NCI-H2107 (cell line): ENCODE measurements around the gene IGFBP4.

Source experiments
- DNase-seq: peaks from one replicate; lab custom pipeline; 2025; lab: John Stamatoyannopoulos, UW

IGFBP4 gene

DNA sequence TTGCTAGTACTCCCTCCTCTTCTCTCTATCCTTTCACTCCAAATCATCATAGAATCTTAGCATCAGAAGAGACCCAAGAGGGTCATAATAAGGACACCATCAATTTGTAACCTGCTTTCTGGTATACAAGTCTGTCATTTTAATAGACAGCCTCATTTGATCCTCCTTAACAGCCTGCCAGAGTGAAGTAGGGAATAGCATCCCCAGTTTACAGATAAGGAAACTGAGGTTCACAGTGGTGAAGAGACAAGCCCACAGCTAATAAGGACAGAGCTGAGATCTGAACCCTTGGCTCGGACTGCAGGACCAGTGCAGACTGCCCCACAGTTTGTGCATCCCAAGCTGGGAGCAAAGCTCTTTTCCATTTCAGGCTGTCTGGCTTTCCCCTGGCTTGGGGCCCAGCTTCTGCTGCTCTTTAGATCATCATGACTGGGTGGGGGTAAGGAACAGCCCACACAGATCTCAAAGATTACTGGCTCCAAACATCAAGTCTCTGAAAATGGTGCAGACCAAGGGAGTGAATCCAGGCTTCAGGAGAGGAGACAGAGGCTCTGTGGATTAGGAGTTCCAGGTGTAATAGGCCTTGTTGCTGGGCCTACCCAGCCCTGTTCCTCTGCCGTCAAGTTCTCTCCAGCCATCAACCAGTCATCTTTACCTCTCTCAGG lies 10.3 kb upstream of the IGFBP4 start:
- DNase-seq = no peak

DNA sequence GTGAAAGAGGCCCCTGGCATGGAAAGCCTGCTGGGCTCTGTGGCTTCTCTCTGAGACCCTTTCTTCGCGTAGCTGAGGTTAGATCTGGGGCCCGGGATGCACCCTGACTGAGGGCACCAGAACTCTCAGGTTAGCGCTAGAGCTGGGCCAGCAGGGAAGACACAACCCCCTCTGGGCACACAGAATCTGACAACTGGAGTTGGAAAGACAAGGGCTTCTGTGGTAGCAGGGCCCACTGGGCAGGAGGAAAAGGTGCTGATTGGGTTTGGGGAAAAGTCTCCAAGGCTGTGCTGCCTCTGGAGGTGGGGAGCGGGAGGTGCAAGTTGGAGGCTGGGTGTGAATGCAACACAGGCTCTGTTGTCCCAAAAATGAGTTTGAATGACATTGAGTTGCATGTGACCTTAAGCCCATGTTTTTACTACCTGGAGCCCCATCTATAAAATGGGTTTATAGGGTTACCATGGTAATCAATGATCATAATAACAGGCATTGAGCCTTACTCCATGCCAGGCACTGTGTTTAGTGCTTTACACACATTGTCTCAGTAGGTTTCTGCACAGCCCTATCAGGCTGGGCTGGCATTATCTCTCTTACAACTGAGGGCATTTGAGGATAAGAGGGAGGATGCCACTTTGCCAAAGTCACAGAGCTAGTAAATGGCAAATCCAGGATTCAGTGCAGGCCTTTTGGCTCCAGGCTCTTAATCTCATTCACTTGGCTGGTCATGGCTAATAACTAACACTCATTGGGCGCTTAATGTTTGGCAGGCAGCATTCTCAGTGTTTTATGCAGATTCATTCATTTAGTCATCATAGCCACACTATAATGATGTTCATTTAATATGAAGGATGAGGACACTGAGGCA lies 9.5 kb upstream of the IGFBP4 start:
- DNase-seq = no peak

DNA sequence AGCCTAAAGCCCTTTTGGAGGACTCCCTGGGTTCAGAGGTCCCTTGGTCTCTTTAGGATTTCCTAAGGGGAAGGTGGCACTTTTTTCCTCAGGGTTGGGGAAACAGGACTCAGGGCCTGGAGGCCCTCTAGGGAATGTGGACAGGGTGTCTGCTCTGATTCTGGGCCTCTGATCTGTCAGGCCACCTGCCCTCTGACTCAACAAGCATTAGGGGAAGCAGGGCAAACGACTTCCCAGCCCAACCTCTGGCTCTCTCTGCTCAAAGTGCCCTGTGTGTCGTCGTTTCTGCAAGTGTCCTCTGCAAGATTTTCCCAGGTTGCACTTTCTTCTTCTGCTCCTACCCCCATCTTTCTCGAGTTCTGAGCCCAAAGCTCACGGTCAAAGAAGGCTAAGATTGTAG lies 6.6 kb upstream of the IGFBP4 start:
- DNase-seq = no peak

DNA sequence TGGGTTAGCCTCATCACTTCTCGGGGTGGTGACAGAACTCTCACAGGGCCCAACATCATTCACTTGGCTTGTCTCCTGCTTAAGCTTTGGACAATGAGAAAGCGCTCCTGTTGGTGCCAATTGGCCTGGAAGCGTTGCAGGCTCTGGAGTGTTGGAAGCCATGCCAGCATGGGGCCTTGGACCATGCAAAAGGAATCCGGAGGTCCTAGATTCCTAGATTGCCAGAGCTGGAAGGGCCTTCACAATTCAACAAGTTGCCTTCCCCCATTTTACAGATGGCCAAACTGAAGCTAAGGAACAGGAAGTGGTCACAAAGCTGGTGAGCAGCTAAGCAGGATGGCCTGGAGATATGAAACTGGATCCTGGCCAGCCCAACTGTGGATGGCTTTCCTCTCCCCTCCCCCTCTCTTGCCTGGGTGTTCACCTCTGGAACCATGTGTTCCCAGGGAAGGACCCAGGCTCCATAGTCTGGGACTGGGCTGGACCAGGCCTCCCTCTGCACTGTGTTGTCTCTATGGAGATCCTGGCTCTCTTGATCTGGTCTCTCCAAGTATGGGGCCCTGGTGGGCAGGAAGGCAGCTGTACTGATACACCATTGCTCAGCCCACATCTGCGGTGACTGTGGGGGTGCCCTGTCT lies 6.0 kb upstream of the IGFBP4 start:
- DNase-seq = no peak

DNA sequence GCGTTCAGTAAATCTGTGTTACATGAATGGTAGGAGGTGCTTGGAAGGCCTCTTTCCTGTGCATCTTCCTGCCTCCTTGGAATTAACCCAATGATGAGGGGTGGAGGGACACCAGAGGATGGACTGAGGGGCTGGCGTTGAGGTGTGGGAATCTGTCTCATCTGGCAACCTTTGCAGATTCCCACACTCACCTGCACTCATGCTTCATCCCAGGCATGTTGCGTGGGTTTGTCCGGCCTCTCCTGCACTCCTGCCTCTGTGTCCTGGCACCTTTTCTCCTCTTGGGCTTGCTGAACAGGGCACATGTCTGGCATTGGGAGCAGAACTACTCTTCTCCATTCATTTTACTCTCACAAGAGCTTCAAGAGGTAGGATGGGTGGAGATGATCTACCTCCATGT lies 3.1 kb upstream of the IGFBP4 start:
- no peak for DNase-seq

DNA sequence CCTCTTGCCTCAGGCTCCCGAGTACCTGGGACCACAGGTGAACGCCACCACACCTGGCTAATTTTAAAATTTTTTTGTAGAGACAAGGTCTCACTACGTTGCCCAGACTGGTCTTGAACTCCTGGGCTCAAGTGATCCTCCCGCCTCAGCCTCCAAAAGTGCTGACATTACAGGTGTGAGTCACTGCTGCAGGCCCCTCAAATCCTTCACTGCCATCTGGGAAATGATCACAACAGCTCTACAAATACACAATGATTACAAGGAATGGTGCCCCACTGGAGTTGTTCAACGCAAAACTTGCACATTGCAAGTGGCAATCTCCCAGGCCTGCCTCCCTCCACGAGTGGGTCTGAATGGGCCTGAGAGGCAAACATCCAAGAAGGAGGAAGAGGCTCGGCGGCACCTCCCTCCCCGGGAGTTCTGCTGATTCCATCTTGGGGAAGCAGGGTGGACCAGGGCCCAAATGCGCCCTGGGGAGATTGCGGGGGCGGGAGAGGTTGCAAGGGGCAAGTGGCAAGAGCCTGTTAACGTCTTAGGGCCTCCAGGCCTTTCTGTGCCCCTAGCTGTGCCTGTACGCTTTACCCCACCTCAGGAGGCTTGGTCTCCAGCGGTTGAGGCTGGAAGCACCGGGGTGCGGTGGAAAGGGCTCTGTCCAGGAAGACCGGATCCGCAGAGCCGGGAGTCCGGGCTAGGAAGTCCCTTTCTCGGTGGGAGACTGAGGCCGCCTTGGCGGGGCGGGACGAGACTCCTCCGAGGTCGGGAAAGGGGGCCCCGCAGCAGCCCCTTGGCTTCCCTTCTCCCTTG lies 656 bp upstream of the IGFBP4 start:
- DNase-seq = no peak

DNA sequence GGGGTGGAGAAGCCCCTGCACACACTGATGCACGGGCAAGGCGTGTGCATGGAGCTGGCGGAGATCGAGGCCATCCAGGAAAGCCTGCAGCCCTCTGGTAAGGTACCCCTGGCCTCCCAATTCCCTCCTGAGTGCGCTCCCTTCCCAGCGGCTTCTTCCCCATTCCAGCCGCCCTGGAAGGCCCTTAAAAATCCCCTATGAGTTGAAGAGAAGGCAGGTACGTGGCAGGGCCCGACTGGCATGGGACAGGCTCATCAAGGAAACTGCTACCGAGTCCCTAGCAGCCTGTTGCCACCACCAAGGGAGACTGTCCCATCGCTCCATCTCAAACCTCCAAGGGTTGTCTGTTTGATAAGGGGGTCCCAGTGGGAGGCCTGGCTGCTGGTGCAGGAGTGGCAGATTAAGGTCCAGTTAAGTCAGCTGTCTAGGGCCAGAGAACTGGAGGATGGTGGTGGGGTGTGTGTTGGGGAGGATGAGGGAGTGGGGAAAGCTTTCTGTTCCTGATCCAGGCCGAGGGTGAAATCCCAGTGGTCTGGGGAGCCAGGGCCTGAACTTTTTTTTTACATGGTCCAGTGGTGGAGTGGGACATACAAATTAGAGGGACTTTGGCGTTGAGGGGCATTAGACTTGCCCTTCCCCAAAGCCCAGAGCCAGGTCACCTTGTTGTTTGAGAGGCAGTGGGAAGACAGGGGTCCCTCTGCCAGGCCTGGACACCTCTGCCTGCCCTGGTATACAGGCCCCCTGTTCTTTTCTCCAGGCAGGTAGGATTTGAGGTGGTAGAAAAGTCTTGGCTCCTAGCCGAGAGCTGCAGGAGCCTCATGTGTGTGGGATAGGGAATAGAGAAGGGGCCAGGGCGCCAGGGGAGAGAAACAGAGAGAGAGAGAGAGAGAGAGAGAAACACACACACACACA lies 994 bp downstream of the IGFBP4 start:
- DNase-seq = no peak

DNA sequence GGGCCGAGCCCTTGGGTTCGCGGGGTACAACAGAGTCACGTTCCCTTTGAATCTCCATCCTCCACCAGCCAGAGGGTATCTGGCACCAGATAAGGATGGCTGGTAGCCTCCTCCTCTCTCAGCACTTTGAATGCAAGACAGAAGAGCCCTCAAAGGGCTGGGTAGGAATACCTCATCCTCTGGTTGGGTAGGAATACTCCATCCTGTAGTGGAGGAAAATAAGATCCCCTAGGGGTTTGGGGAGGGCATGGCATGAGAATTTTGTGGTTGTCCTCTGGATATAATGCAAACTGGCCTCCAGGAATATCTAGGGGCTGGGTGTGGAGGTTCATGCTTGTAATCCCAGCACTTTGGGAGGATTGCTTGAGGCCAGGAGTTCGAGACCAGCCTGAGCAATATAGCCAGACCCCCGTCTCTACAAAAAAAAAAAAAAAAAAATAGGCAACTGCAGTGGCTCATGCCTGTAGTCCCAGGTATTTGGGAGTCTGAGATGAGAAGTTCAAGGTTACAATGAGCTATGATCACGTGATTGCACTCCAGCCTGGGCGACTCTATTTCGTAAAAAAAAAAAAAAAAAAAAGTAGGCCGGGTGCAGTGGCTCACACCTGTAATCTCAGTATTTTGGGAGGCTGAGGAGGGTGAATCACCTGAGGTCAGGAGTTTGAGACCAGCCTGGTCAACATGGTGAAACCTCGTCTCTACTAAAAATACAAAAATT lies 2.7 kb downstream of the IGFBP4 start:
- DNase-seq = no peak

DNA sequence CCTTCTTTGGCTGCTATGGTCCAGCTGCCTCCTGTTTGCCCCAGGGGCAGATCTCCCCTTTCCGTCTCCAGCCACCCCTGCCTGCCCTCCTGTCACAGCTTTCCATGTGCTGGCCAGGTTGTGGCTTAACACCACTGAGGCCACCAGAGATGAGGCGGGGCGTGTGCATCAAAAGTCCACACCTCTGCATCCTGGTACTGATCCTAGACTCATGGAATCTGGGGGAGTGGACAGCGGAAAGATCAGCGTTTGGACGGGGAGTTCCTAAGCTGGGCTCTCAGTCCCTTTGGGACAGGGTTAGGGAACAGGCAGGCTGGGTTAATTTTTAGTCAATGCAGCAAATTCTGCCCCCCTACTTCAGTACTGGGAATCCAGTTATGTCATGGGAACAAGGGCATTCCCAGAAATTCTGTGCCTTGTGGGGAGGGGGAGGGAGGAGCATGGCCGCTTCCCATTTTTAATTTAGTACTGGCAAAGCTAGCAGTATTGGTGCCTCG lies 3.9 kb downstream of the IGFBP4 start:
- DNase-seq = no peak

DNA sequence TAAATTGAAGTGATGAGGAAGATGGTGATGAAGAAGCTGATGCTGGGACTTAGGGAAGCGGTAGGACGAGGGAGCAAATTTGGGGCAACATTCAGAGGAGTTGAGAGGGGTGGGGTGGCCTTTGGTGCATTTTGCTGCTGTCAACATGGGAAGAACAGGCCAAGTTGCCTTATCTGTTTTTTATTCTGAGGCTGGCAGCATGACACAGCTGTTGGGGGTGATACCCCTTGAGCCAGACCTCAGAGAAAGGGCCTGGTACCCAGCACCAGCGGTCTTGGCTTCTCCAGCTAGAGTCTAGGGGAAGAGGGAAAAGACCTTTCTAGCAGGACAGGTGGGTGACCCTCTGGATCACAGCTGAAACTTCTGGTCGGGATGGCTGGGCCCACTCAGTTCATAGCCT lies 4.6 kb downstream of the IGFBP4 start:
- no peak for DNase-seq

DNA sequence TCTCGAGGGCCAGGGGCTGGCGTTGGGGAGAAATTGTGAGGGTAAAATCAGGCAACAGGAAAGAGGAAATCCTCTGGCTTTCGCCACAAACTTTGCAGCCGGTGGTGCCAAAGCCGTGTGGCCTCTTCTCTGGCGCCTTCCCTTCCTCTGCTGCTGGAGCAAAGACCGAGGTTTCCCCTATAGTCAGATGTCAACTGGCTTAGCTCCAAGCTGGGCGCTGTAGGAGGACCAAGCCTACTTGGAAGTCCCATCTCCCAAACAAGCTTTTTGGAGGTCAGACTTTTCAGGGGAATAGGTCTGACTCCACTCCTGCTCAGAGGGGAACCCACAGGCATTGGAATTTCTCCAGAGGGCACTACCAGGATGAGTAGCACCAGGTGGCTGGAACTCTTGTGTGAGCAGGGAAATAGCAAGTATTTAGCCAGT lies 5.0 kb downstream of the IGFBP4 start:
- no peak for DNase-seq

DNA sequence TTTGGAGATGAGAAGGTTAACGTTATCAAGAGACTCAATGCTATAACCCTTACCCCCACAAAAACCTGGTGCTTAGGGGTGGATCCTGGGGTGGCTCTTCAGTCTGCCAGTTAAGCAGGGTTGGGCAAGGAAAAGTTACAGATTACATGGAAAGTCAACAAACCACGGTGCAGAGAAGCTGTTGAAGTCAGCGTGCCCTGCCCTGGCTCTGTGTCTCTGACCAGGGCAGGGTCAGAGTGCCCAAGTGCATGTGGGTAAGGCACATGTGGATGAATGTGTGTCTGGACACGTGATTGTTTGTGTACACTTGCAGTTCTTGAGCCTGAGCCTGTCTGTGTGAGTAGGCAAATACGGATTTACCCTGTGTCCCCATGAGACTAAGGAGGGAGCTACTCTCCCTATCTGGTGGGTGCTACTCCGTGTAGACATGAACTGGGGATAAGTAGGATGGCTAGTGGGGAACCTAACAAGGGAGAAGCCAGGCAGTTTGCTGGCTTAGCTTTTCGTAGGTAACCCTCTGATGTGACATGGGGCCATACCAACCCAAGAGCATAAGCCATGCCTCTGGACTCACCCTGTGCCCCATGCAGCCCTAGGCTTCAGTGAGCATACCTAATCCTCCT lies 5.5 kb downstream of the IGFBP4 start:
- DNase-seq = no peak

DNA sequence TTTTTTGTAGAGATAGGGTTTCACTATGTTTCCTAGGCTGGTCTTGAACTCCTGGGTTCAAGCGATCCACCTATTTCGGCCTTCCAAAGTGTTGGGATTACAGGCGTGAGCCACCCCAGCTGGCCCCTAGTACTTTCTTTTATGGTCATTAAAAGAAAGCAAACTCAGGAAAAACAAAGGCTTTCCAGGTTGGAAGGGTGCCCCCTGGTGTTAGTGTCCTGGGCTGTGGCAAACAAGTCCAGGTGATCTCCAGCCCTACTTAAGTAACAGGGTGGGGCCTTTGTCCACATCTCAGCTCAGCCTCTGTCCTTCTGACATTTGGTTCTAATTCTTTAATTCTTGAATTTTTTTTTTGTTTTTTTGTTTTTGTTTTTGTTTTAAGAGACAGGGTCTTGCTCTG lies 6.9 kb downstream of the IGFBP4 start:
- no peak for DNase-seq

DNA sequence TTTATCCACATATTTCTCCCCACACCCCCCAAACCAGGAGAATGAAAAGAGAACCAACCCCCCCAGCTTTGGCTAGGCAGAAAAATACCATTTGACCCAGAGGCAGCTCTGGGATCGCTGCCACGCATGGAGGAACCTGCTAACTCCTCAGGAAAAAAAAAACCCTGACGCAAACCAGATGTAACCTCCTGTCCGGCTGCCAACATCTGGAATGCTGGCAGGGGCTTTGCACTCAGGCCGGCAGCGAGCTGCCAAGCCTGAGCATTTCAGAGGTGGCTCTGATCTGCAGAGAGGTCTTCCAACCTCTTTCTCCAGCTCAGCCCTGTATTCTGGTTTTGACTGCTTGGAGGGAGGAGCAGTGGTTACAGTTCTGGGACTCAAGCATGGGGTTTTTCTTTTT lies 8.2 kb downstream of the IGFBP4 start:
- DNase-seq = no peak

DNA sequence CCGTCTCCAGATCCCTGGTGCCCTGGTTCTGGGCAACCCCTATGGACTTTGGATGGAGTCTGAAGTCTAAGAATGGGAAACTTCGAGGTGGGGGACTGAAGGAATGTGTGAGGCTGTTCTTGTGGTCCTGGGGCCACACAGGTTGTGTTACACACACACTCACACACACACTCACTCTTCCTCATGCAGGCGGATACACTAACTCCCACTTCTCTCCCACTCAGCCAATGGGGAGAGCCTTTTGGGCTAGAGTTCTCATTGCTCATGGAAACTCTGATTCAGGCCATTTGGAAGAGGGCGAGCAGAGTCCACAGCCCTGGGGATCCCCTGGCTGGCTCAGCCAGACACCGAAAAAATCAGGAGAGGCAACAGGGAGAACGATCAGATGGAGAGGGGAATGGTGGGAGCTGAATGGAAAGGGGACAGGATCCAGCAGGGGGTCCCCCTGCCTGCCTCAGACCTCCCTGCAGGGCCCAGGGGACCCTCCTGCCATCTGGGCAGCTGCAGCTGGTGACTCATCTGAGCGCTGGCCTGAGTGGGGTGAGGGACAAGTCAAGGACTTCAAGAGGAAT lies 9.1 kb downstream of the IGFBP4 start:
- DNase-seq = no peak

DNA sequence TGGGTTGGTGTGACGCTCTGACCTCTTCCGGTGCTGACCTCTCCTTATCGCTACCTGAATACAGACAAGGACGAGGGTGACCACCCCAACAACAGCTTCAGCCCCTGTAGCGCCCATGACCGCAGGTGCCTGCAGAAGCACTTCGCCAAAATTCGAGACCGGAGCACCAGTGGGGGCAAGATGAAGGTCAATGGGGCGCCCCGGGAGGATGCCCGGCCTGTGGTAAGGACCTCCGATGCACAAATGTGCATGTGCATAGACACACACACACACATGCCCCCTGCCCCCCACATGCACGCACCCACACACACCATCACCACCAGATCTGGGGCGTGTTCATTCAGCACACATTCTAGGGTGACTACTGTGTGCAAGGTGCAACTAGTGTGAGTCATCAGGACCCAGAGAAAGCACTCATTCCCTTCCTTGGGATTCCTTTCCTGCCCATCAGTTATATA lies 9.7 kb downstream of the IGFBP4 start:
- DNase-seq = no peak

DNA sequence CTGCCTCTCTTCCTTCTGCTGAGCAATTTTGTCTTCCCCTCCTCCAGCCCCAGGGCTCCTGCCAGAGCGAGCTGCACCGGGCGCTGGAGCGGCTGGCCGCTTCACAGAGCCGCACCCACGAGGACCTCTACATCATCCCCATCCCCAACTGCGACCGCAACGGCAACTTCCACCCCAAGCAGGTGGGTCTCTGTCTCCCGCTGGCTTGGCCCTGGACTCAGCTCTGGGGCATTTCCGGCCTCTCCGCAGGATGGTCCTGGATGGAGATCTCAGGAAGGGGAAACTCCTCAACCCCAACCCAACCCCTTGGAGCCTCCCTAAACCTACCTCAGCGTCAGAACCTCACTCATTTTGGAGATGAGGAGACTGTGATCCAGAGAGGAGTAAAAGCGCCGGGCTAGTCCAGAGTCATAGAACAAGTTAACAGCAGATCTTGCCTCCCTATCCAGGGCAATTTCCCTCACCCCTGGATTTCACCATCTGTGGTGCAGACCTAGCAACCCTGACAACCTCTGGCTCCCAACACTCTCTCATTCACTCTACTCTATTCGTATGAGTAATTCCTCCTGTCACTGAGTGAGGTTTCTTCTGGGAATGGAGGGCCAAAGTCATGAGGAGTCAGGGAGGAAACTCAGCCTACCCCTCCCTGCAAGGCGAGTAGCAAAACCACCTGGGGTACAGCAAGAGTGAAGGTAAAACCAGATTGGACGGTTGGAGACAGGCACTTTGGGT lies 10.8 kb downstream of the IGFBP4 start:
- DNase-seq = no peak

DNA sequence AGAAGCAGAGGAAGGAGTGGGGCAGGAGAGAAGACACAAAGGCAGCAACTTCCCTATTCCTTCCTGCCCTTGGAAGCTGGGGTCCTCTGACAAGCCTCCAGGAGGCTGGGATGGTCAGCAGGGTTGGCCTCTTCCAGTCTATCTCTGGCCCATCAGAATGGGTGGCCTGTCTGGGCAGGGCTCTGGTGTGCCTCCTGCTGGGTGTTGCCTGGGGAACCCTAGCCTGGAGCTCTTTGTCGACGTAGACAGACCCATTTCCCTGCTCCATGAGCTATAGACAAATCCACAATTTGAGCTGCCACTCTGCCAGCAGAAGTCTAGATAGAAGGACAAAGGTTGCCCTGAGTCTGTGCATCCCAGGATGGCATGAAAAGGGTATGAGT lies 11.4 kb downstream of the IGFBP4 start:
- no peak for DNase-seq
